Kidney (tissue), 14 donors: ENCODE results near the gene CHMP1A. TPM values are rescaled to one million over a fixed set of nuclear protein-coding genes. Genes with fewer than 3 reads are reported as not detected.

Experiments used
- DNase-seq, 5 donors: peaks; one replicate each; pipeline ENCODE4 v3.0.0-alpha.2; 2013 to 2020
- FAIRE-seq: peaks from 2 replicates; lab custom pipeline; 2012; peaks lifted over from hg19 to GRCh38; lab: Jason Lieb, UNC
- H3K27ac ChIP-seq, 2 donors: one replicate each; pipeline ENCODE4 v1.7.0; 2013; ENCODE audit warnings: low read depth in 2 of 2, low read length in 2 of 2, inconsistent platforms in 1 of 2
- H3K27me3 ChIP-seq: one replicate; pipeline ENCODE4 v1.7.1; 2013; ENCODE audit warnings: low read length, inconsistent platforms; ENCODE audit not compliant: control insufficient read depth, insufficient read depth
- H3K36me3 ChIP-seq, 3 donors: one replicate each; pipeline versions ENCODE4 v1.7.0 to v1.7.1; 2013; ENCODE audit warnings: low read length in 3 of 3, control low read depth in 1 of 3, inconsistent platforms in 1 of 3; ENCODE audit not compliant: insufficient read depth in 3 of 3, control insufficient read depth in 2 of 3
- H3K4me1 ChIP-seq, 3 donors: one replicate each; pipeline versions ENCODE4 v1.7.0 to v1.7.1; 2013; ENCODE audit warnings: low read length in 3 of 3, inconsistent platforms in 1 of 3, low read depth in 1 of 3; ENCODE audit not compliant: control insufficient read depth in 2 of 3, insufficient read depth in 2 of 3
- H3K4me3 ChIP-seq, 3 donors: one replicate each; pipeline versions ENCODE4 v1.7.0 to v1.8.1; 2013; ENCODE audit warnings: low read length in 3 of 3, control low read depth in 1 of 3, inconsistent platforms in 1 of 3
- H3K9ac ChIP-seq, 3 donors: one replicate each; pipeline versions ENCODE4 v1.7.0 to v1.7.1; 2013; ENCODE audit warnings: low read length in 3 of 3, control low read depth in 1 of 3, inconsistent platforms in 1 of 3
- H3K9me3 ChIP-seq, 3 donors: one replicate each; pipeline versions ENCODE4 v1.7.0 to v1.7.1; 2013; ENCODE audit warnings: low read length in 3 of 3, control low read depth in 1 of 3, inconsistent platforms in 1 of 3; ENCODE audit not compliant: control insufficient read depth in 2 of 3, insufficient read depth in 1 of 3
- CTCF ChIP-seq: IDR thresholded peaks from 3 replicates; pipeline ENCODE4 v1.5.1; 2012; ENCODE audit warnings: mild to moderate bottlenecking, moderate library complexity, borderline replicate concordance; ENCODE audit not compliant: insufficient read depth; ENCODE audit errors: extremely low read depth
- intact Hi-C: fragments of 100-400 bp; cut with DNase I; formaldehyde crosslinking; loops from one replicate; pipeline ENCODE4 v1.11.1; 2022
- polyA plus RNA-seq: library from polyadenylated mRNA; stranded (reverse); fragments of 350-450 nt; fragmentation: Illumina TruSeq; extraction: RNeasy Lipid Tissue Mini Kit (QIAGEN cat#74804); gene quantifications from one replicate; pipeline ENCODE4 v1.2.3, GENCODE V29; 2014; ENCODE audit warnings: low read depth, low replicate concordance; ENCODE audit not compliant: insufficient read depth
- total RNA-seq: library from RNA; stranded (reverse); fragmentation: NEBNext Ultra II Directional; extraction: Animal tissue kit (Norgen Biotek cat#: 25700); gene quantifications from one replicate; pipeline ENCODE4 v1.2.1, GENCODE V29; 2021
- donor health status: control.
- donor health status: control.
- donor health status: control.
- donor health status: control.
- donor health status: control.
- donor health status: DM: yes; HTN: yes; CAD: no.
- donor health status: Normal renal cell carcinoma (clear cell type).

The CHMP1A gene
- total and polyA plus RNA-seq, 2 donors from 2014 or later: 71.3 to 96.1 TPM

- Histone ChIP-seq H3K9ac (no peak overlapping the region), H3K27me3 (no peaks in the 10 kb centered on the region), H3K4me3 (no peak overlapping the region), H3K27ac (no peak overlapping the region), H3K4me1 (peaks cover 0 to 10% (median 6%) of the 10 kb centered on the region in 3 donors), H3K36me3 (no peaks in the 10 kb centered on the region), H3K9me3 (no peaks in the 10 kb centered on the region)
- intact Hi-C loops: no loop called here
- FAIRE-seq: no peak
- TF ChIP-seq CTCF: no peak
- DNase-seq: no peak
These were observed 59.3 kb downstream of the CHMP1A start for GRCh38 chr16:89598199-89598598.

GRCh38 chr16:89596957-89597649 is 60.4 kb downstream of the CHMP1A start:
- Histone ChIP-seq H3K9me3 (no peaks in the 10 kb centered on the region), H3K27ac (no peak overlapping the region), H3K4me3 (no peak overlapping the region), H3K36me3 (no peaks in the 10 kb centered on the region), H3K4me1 (no peaks in the 10 kb centered on the region), H3K27me3 (no peaks in the 10 kb centered on the region), H3K9ac (no peak overlapping the region)
- FAIRE-seq: no peak
- TF ChIP-seq CTCF: no peak
- intact Hi-C loops: no loop called here
- no peak for DNase-seq

GRCh38 chr16:89596061-89596689 is 61.3 kb downstream of the CHMP1A start:
- Histone ChIP-seq H3K36me3 (no peaks in the 10 kb centered on the region), H3K9me3 (no peaks in the 10 kb centered on the region), H3K27me3 (no peaks in the 10 kb centered on the region), H3K27ac (no peak overlapping the region), H3K4me3 (no peak overlapping the region), H3K9ac (no peak overlapping the region), H3K4me1 (no peaks in the 10 kb centered on the region)
- intact Hi-C loops: no loop called here
- DNase-seq (no peak), FAIRE-seq (no peak)
- TF ChIP-seq CTCF: no peak
